ENCODE measurements around the gene NAV2.

The NAV2 gene

GRCh38 chr11:19817265-19817851, 104.7 kb downstream of the NAV2 start:
- no peak overlapping the region for H3K27ac Mint-ChIP-seq
- H3K27me3 Mint-ChIP-seq (ENCODE audit: low read depth): no peaks in the 10 kb centered on the region
- H3K9me3 Mint-ChIP-seq: no peaks in the 10 kb centered on the region
- no peak overlapping the region for H3K4me3 Mint-ChIP-seq
- H3K4me1 Mint-ChIP-seq (ENCODE audit: low read depth): no peaks in the 10 kb centered on the region
- no peaks in the 10 kb centered on the region for H3K36me3 Mint-ChIP-seq (ENCODE audit: low read depth)

GRCh38 chr11:19817870-19818269, 105.2 kb downstream of the NAV2 start:
- Mint-ChIP-seq H3K27me3 (ENCODE audit: low read depth) (no peaks in the 10 kb centered on the region), H3K4me3 (no peak overlapping the region), H3K9me3 (no peaks in the 10 kb centered on the region)

GRCh38 chr11:19818619-19819018, 106.0 kb downstream of the NAV2 start:
- no peak overlapping the region for H3K4me3 Mint-ChIP-seq
- H3K9me3 Mint-ChIP-seq: no peaks in the 10 kb centered on the region
- no peaks in the 10 kb centered on the region for H3K27me3 Mint-ChIP-seq (ENCODE audit: low read depth)
- H3K4me1 Mint-ChIP-seq (ENCODE audit: low read depth): no peaks in the 10 kb centered on the region
- no peak overlapping the region for H3K27ac Mint-ChIP-seq
- H3K36me3 Mint-ChIP-seq (ENCODE audit: low read depth): no peaks in the 10 kb centered on the region

More at GRCh38 chr11:19817870-19818269, 105.2 kb downstream of the NAV2 start:
- no peaks in the 10 kb centered on the region for H3K4me1 Mint-ChIP-seq (ENCODE audit: low read depth)
- H3K27ac Mint-ChIP-seq: no peak overlapping the region
- no peaks in the 10 kb centered on the region for H3K36me3 Mint-ChIP-seq (ENCODE audit: low read depth)

- H3K27ac Mint-ChIP-seq: no peak overlapping the region
- H3K9me3 Mint-ChIP-seq: no peaks in the 10 kb centered on the region
- no peaks in the 10 kb centered on the region for H3K4me1 Mint-ChIP-seq (ENCODE audit: low read depth)
- no peaks in the 10 kb centered on the region for H3K36me3 Mint-ChIP-seq (ENCODE audit: low read depth)
- no peaks in the 10 kb centered on the region for H3K27me3 Mint-ChIP-seq (ENCODE audit: low read depth)
- no peak overlapping the region for H3K4me3 Mint-ChIP-seq
These were observed 106.5 kb downstream of the NAV2 start for GRCh38 chr11:19819148-19819547.

DNA sequence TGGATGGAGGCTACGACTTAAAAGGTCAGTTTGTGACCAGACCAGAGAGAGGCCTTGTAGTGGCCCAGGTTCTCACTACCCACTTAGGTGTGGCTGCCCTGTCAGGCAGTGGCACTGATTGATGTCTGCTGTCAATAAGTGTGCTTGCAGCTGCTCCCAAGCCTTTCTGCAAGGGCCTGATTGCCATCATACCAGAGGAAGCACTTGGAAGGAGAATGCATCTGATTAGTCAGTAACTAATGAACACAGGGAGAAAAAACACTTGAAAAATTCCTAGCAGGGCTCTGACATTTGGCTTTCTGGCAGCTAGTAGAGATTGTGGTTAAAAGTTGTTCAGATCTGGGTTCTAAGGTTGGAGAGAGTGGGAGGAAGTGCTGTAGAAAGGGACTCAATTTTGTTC, 107.5 kb downstream of the NAV2 start:
- Mint-ChIP-seq H3K27me3 (ENCODE audit: low read depth) (no peaks in the 10 kb centered on the region), H3K9me3 (no peaks in the 10 kb centered on the region), H3K4me1 (ENCODE audit: low read depth) (no peaks in the 10 kb centered on the region), H3K4me3 (no peak overlapping the region), H3K27ac (no peak overlapping the region), H3K36me3 (ENCODE audit: low read depth) (no peaks in the 10 kb centered on the region)

DNA sequence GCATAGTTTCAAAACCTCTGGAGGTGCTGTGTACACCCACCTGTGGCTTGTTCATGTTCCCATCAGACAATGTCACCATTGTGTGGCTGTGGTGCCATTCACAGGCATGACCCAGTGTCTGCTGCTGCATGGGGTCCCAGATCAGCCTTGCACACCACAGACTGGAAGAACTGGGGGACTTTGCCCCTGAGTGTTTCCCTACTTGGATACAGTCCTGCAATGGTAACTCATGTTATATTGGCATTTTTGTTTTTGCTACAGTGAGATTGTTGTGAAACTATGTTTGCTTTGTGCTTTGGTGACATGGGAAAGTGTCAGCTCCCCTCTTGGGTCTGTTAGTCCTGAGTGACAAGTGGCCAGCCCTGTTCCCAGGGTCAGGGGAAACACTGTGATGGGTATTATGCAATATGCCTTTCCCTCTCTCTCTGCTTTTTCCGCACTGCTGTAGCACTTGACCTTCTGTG, 108.8 kb downstream of the NAV2 start:
- Mint-ChIP-seq H3K9me3 (no peaks in the 10 kb centered on the region), H3K36me3 (ENCODE audit: low read depth) (no peaks in the 10 kb centered on the region)

GRCh38 chr11:19821993-19822392, 109.4 kb downstream of the NAV2 start:
- Mint-ChIP-seq H3K27ac (no peak overlapping the region), H3K27me3 (ENCODE audit: low read depth) (no peaks in the 10 kb centered on the region), H3K4me3 (no peak overlapping the region), H3K9me3 (no peaks in the 10 kb centered on the region), H3K4me1 (ENCODE audit: low read depth) (no peaks in the 10 kb centered on the region), H3K36me3 (ENCODE audit: low read depth) (no peaks in the 10 kb centered on the region)

More for the DNA sequence above, 108.8 kb downstream of the NAV2 start:
- H3K4me1 Mint-ChIP-seq (ENCODE audit: low read depth): no peaks in the 10 kb centered on the region
- no peak overlapping the region for H3K4me3 Mint-ChIP-seq
- H3K27ac Mint-ChIP-seq: no peak overlapping the region
- no peaks in the 10 kb centered on the region for H3K27me3 Mint-ChIP-seq (ENCODE audit: low read depth)

DNA sequence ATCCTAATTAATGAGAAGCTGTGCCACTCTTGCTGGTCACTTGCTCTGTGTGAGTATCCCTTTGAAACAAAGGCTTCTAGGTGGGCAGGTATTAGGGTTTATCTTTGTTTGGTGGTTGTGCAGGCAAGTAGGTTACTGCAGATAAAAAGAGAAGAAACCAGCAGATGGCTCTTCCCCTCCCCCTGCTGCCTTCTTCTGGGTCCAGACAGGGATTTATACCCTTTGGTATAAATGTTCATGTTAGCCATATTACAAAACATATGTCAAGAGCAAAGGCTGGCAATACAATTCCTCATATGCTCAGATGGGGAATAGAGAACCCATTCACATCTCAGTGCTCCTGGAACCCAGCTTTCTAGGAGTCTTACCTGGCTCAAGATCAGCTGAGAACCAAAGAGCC, 109.9 kb downstream of the NAV2 start:
- Mint-ChIP-seq H3K36me3 (ENCODE audit: low read depth) (no peaks in the 10 kb centered on the region), H3K9me3 (no peaks in the 10 kb centered on the region), H3K27me3 (ENCODE audit: low read depth) (no peaks in the 10 kb centered on the region), H3K4me1 (ENCODE audit: low read depth) (no peaks in the 10 kb centered on the region), H3K27ac (no peak overlapping the region), H3K4me3 (no peak overlapping the region)

GRCh38 chr11:19826606-19827005, 114.0 kb downstream of the NAV2 start:
- H3K9me3 Mint-ChIP-seq: no peaks in the 10 kb centered on the region
- H3K27ac Mint-ChIP-seq: no peak overlapping the region
- no peak overlapping the region for H3K4me3 Mint-ChIP-seq
- no peaks in the 10 kb centered on the region for H3K27me3 Mint-ChIP-seq (ENCODE audit: low read depth)
- H3K4me1 Mint-ChIP-seq (ENCODE audit: low read depth): no peaks in the 10 kb centered on the region
- H3K36me3 Mint-ChIP-seq (ENCODE audit: low read depth): no peaks in the 10 kb centered on the region

DNA sequence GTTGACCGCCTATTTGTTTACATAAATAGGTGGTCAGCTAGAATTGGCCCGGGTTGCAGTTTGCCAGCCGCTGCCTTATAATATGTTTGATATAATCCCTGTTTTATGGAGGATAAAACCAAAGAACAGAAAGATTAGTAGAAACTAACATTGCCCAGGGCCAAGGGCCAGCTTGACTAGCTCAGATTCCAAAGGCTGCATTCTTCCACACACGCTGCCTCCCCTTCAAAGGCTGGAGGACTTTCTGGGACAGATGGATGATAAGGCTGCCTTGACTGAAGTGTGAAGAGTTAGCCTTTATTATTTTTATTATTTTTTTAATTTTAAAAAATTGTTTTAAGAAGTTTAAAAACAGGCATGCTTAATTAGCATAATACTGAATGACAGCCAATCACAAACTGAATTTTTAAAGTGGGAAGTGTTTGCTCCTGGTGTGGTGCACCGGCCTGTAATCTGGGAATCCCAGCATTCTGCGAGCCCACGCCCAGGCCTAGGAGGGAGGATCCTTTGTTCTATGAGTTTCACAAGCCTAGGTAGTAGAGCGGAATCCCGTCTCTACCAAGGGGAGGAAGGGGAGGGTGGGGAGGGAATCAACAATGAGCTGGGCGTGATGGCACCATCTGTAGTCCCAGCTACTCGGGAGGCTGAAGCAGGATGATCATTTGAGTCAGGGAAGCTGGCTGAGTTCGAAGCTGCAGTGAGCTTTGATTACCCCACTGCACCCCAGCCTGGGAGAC, 114.9 kb downstream of the NAV2 start:
- H3K4me3 Mint-ChIP-seq: no peak overlapping the region
- no peaks in the 10 kb centered on the region for H3K27me3 Mint-ChIP-seq (ENCODE audit: low read depth)
- no peak overlapping the region for H3K27ac Mint-ChIP-seq
- no peaks in the 10 kb centered on the region for H3K4me1 Mint-ChIP-seq (ENCODE audit: low read depth)
- H3K9me3 Mint-ChIP-seq: no peaks in the 10 kb centered on the region
- no peaks in the 10 kb centered on the region for H3K36me3 Mint-ChIP-seq (ENCODE audit: low read depth)

- Mint-ChIP-seq H3K4me3 (no peak overlapping the region), H3K27me3 (ENCODE audit: low read depth) (no peaks in the 10 kb centered on the region), H3K36me3 (ENCODE audit: low read depth) (no peaks in the 10 kb centered on the region), H3K27ac (no peak overlapping the region), H3K9me3 (no peaks in the 10 kb centered on the region), H3K4me1 (ENCODE audit: low read depth) (no peaks in the 10 kb centered on the region)
These were observed 115.9 kb downstream of the NAV2 start for GRCh38 chr11:19828382-19829108.

DNA sequence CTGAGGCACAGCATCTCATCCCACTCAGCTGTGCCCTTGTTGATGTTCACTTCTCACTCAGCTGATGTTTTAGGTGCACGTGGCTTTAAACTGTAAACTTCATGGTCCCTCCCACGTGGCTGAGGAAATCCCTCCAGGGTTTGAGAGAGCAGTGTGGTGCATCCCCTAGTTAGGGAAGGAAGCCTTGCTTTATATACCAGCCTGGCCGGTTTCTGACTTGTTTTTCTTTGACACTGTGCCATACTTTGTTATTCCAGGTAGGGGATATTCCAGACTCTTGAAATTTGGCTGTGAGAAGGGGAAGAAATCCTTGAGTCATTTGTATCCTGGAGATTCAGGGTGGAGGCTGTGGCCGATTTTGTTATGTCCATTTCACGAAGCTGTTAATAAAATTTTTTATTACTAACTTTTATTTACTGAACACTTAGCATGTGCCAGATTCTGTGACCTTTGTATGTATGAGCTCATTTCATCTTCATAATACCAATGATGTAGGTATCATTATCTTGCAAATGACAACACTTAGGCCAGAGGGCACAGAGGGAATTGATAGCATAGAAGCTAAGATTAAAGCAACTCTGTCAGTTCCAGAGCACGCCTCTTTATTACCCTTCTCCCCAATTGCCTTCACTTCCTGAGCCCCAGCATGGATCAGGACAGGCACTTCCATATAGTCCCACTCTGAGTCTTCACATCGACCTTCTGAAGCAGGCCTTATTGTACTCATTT, 116.6 kb downstream of the NAV2 start:
- Mint-ChIP-seq H3K4me3 (no peak overlapping the region), H3K27me3 (ENCODE audit: low read depth) (no peaks in the 10 kb centered on the region), H3K9me3 (no peaks in the 10 kb centered on the region), H3K27ac (no peak overlapping the region), H3K36me3 (ENCODE audit: low read depth) (no peaks in the 10 kb centered on the region), H3K4me1 (ENCODE audit: low read depth) (no peaks in the 10 kb centered on the region)

DNA sequence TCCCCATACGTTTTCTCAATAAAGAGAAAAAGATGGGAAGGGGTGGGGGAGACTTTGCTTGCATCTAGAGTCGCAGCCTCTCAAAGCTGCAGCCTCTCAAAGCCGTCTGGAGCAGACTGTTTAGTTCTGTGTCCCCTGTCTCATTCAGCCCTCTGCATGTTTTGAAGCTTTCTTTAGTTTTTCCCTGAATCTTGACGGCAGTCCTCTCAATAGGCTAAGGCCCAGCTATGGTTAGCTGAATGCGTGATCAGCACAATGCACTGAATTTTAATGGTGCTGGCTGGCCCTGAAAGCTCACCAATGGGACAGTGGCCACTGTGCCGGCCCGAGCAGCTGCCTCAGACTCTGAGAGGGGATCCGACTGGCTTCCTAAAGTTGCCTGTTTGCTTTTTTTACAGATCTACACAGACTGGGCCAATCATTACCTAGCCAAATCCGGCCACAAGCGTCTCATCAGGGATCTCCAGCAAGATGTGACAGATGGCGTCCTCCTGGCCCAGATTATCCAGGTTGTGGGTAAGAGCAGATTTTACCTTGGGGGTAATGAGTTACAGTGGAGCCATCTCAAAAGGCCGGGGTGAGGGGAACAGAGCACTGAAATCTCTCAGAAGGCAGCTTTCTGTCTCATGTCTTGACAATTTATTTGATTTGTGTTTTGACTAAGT, 119.6 kb downstream of the NAV2 start:
- H3K4me3 Mint-ChIP-seq: no peak overlapping the region
- no peak overlapping the region for H3K27ac Mint-ChIP-seq
- no peaks in the 10 kb centered on the region for H3K9me3 Mint-ChIP-seq
- no peaks in the 10 kb centered on the region for H3K36me3 Mint-ChIP-seq (ENCODE audit: low read depth)
- H3K27me3 Mint-ChIP-seq (ENCODE audit: low read depth): no peaks in the 10 kb centered on the region
- no peaks in the 10 kb centered on the region for H3K4me1 Mint-ChIP-seq (ENCODE audit: low read depth)

DNA sequence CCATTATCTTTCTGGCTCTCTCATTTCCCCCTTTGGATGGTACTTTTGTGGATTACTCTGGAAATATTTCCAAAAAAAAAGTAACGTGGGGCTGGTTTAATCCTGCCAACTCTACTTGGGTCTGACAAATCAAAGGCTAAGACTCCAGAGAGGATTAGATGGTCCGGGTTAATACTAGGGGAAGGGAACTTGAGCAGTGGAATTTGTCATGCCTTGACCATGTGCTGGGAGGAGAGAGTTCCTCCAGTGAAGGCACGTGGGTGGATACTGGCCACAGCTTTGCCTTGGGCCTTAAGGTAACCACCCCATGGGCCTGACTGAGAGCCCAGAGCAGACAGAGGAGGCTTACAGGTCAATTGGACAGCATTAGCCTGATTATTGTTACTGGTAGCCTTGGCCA, 120.3 kb downstream of the NAV2 start:
- no peaks in the 10 kb centered on the region for H3K36me3 Mint-ChIP-seq (ENCODE audit: low read depth)
- no peak overlapping the region for H3K27ac Mint-ChIP-seq
- no peaks in the 10 kb centered on the region for H3K4me1 Mint-ChIP-seq (ENCODE audit: low read depth)
- H3K27me3 Mint-ChIP-seq (ENCODE audit: low read depth): peaks cover 3% of the 10 kb centered on the region
- H3K9me3 Mint-ChIP-seq: no peaks in the 10 kb centered on the region
- no peak overlapping the region for H3K4me3 Mint-ChIP-seq

Measured in T-helper 1 cell treated with Interleukin-12 subunit alpha and Interleukin-12 subunit beta and Interleukin-4 antibody, amounts not matched to agents 30 μg/mL and 1 μg/mL, for 36 hours (primary cell).